Measurements from ENCODE around the gene HSD11B2. TPM values are rescaled to one million over a fixed set of nuclear protein-coding genes. Genes with fewer than 3 reads are reported as not detected.
A peak's percentile ranks its signal among the peaks of the same experiment; 100 is the strongest.

HSD11B2 gene
- total RNA-seq, 1 donor from 2014 or later, result 38.7 TPM

GRCh38 chr16:67392301-67393059 lies 38.4 kb upstream of the HSD11B2 start:
- Mint-ChIP-seq H3K36me3 (ENCODE audit: insufficient read depth) (peaks cover 1% of the 10 kb centered on the region), H3K27me3 (peaks cover 26% of the 10 kb centered on the region), H3K4me1 (ENCODE audit: low read depth) (peaks cover 16% of the 10 kb centered on the region), H3K27ac (no peak overlapping the region), H3K4me3 (ENCODE audit: low read depth) (peak overlapping the region; percentile 58), H3K9me3 (ENCODE audit: low read depth) (no peaks in the 10 kb centered on the region)
- no peak for TF ChIP-seq CTCF (IDR thresholded peaks at IDR 0.05; ENCODE audit: unreplicated experiment)
- DNase-seq (ENCODE audit: low spot score, unreplicated experiment), result no peak

GRCh38 chr16:67393111-67393787 lies 37.7 kb upstream of the HSD11B2 start, which contains the start of gene TPPP3:
Gene TPPP3, minus strand, starts transcription at chr16:67393498. Its CDS starts 2,387 bp downstream, at chr16:67391111.
- Mint-ChIP-seq H3K4me3 (ENCODE audit: low read depth) (peak within 1 kb of the TSS; percentile 58), H3K27ac (no peak within 1 kb of the TSS), H3K36me3 (ENCODE audit: insufficient read depth) (peaks cover 1% of the 10 kb centered on the region), H3K4me1 (ENCODE audit: low read depth) (peaks cover 16% of the 10 kb centered on the region), H3K27me3 (peaks cover 26% of the 10 kb centered on the region), H3K9me3 (ENCODE audit: low read depth) (no peaks in the 10 kb centered on the region)
- peak; percentile 76 for TF ChIP-seq CTCF (IDR thresholded peaks at IDR 0.05; ENCODE audit: unreplicated experiment)
- peak; percentile 68 for DNase-seq (ENCODE audit: low spot score, unreplicated experiment)

- Mint-ChIP-seq H3K36me3 (ENCODE audit: insufficient read depth) (peaks cover 1% of the 10 kb centered on the region), H3K9me3 (ENCODE audit: low read depth) (no peaks in the 10 kb centered on the region), H3K4me3 (ENCODE audit: low read depth) (peak overlapping the region; percentile 33), H3K4me1 (ENCODE audit: low read depth) (peaks cover 16% of the 10 kb centered on the region), H3K27me3 (peaks cover 26% of the 10 kb centered on the region), H3K27ac (no peak overlapping the region)
- TF ChIP-seq CTCF (IDR thresholded peaks at IDR 0.05; ENCODE audit: unreplicated experiment), result no peak
- DNase-seq (ENCODE audit: low spot score, unreplicated experiment), result no peak
Observed at GRCh38 chr16:67393788-67394154, 37.1 kb upstream of the HSD11B2 start.

- peak; percentile 8 for TF ChIP-seq CTCF (IDR thresholded peaks at IDR 0.05; ENCODE audit: unreplicated experiment)
- peaks cover 26% of the 10 kb centered on the region for H3K27me3 Mint-ChIP-seq
- peak overlapping the region; percentile 33 for H3K4me3 Mint-ChIP-seq (ENCODE audit: low read depth)
- no peak overlapping the region for H3K27ac Mint-ChIP-seq
- no peak for DNase-seq (ENCODE audit: low spot score, unreplicated experiment)
- peaks cover 16% of the 10 kb centered on the region for H3K4me1 Mint-ChIP-seq (ENCODE audit: low read depth)
- peaks cover 1% of the 10 kb centered on the region for H3K36me3 Mint-ChIP-seq (ENCODE audit: insufficient read depth)
- H3K9me3 Mint-ChIP-seq (ENCODE audit: low read depth), result no peaks in the 10 kb centered on the region
Observed at GRCh38 chr16:67394155-67395104, 36.5 kb upstream of the HSD11B2 start.

GRCh38 chr16:67395105-67395457 lies 35.8 kb upstream of the HSD11B2 start:
- DNase-seq (ENCODE audit: low spot score, unreplicated experiment), result no peak
- Mint-ChIP-seq H3K36me3 (ENCODE audit: insufficient read depth) (no peaks in the 10 kb centered on the region), H3K4me1 (ENCODE audit: low read depth) (peaks cover 16% of the 10 kb centered on the region), H3K4me3 (ENCODE audit: low read depth) (no peak overlapping the region), H3K9me3 (ENCODE audit: low read depth) (no peaks in the 10 kb centered on the region), H3K27me3 (peaks cover 22% of the 10 kb centered on the region), H3K27ac (no peak overlapping the region)
- no peak for TF ChIP-seq CTCF (IDR thresholded peaks at IDR 0.05; ENCODE audit: unreplicated experiment)
